HEK293T (cell line): ENCODE data around the gene CUBN.

Source experiments
- ARNT ChIP-seq: fragments of 450-650 bp; IDR thresholded peaks from 2 replicates; pipeline ENCODE4 v1.6.1; 2017; ENCODE audit warnings: mild to moderate bottlenecking
- ELF4 ChIP-seq: fragments of 450-650 bp; IDR thresholded peaks from 2 replicates; pipeline ENCODE4 v1.6.1; 2017; ENCODE audit warnings: antibody characterized with exemption
- FOXA1 ChIP-seq: fragments of 450-650 bp; IDR thresholded peaks from 2 replicates; pipeline ENCODE4 v1.6.1; 2016; ENCODE audit warnings: mild to moderate bottlenecking
- HDGF ChIP-seq: fragments of 450-650 bp; IDR thresholded peaks from 2 replicates; pipeline ENCODE4 v1.6.1; 2017; ENCODE audit warnings: antibody characterized with exemption, borderline replicate concordance
- NFRKB ChIP-seq: fragments of 450-650 bp; IDR thresholded peaks from 2 replicates; pipeline ENCODE4 v1.6.1; 2016; ENCODE audit warnings: mild to moderate bottlenecking, moderate library complexity
- SP1 ChIP-seq: fragments of 450-650 bp; IDR thresholded peaks from 2 replicates; pipeline ENCODE4 v1.6.1; 2017
- TARDBP ChIP-seq: fragments of 450-650 bp; IDR thresholded peaks from 2 replicates; pipeline ENCODE4 v1.6.1; 2016

- no peak for TF ChIP-seq FOXA1
- no peak for TF ChIP-seq ARNT
- no peak for TF ChIP-seq TARDBP
- TF ChIP-seq NFRKB: no peak
- TF ChIP-seq SP1: no peak
- no peak for TF ChIP-seq ELF4
- no peak for TF ChIP-seq HDGF
These were observed 133.1 kb downstream of the CUBN start for GRCh38 chr10:16996530-16996964.
